Testis (tissue), 2 donors: ENCODE data around the gene SERPINA4.

Experiments
- CTCF ChIP-seq, 3 experiments: fragments of 450-650 bp in 2 of 3; fragments of 200-600 bp in 1 of 3; sonication (generic) in 1 of 3; IDR thresholded peaks; one replicate each; pipeline ENCODE4 v1.5.1; 2016 to 2019; ENCODE audit warnings: antibody characterized with exemption in 3 of 3, mild to moderate bottlenecking in 2 of 3, moderate library complexity in 1 of 3
- POLR2A ChIP-seq: fragments of 450-650 bp; IDR thresholded peaks from one replicate; pipeline ENCODE4 v1.6.1; 2017; ENCODE audit warnings: antibody characterized with exemption, mild to moderate bottlenecking, moderate library complexity

- TF ChIP-seq CTCF (IDR thresholded peaks at IDR 0.05) (no peak), POLR2A (no peak)
Observed at GRCh38 chr14:94612580-94613554, 51.6 kb downstream of the SERPINA4 start.
